Measurements from ENCODE around the gene AFF3. TPM values are rescaled to one million over a fixed set of nuclear protein-coding genes. Genes with fewer than 3 reads are reported as not detected.

AFF3 gene
- total and polyA plus RNA-seq, 10 of the 15 experiments (the other 5 are each of a cell fraction or from before 2014, with no cell fraction given), result 0.26 to 5.5 (median 3.0) TPM

GRCh38 chr2:99622534-99622933, 519.9 kb downstream of the AFF3 start:
- SMC1A ChIA-PET (ENCODE audit: uncharacterized antibody, unreplicated experiment), result no interaction called here
- CTCF ChIA-PET, result interaction anchor here (1.1 kb wide), 1 partner anchor 63 kb away, joined by 3 read pairs; no protein-coding TSS in a partner anchor
- Histone ChIP-seq H3K36me3 (ENCODE audit: control insufficient read depth in 2 of 2, insufficient read depth in 2 of 2, low read length in 1 of 2) (no peaks in the 10 kb centered on the region), H4K20me1 (ENCODE audit: control insufficient read depth, insufficient read depth) (no peaks in the 10 kb centered on the region), H3K79me2 (ENCODE audit: control insufficient read depth, insufficient read depth, low read length) (no peaks in the 10 kb centered on the region), H3K27me3 (replicated peaks in 1 of 2; ENCODE audit: control insufficient read depth in 2 of 2, insufficient read depth in 2 of 2, low read length in 1 of 2) (no peaks in the 10 kb centered on the region), H2AFZ (ENCODE audit: control insufficient read depth, low read depth, low read length) (no peak overlapping the region), H3K4me1 (ENCODE audit: control insufficient read depth, insufficient read depth, low read length) (no peaks in the 10 kb centered on the region), H3K27ac (ENCODE audit: control insufficient read depth, insufficient read depth) (no peak overlapping the region), H3K9ac (ENCODE audit: control insufficient read depth, insufficient read depth, low read length) (no peak overlapping the region), H3K9me3 (replicated peaks; ENCODE audit: control insufficient read depth, insufficient read depth, low read length) (no peaks in the 10 kb centered on the region), H3K4me3 (no peak overlapping the region), H3K4me2 (ENCODE audit: control insufficient read depth, insufficient read depth) (no peak overlapping the region)
- RAD21 ChIA-PET (ENCODE audit: unreplicated experiment), result no interaction called here
- POLR2A ChIA-PET, result no interaction called here
- TF ChIP-seq HDAC2 (IDR thresholded peaks at IDR 0.05) (no peak), CBX5 (IDR thresholded peaks at IDR 0.05; ENCODE audit: low read depth) (no peak), CHD2 (IDR thresholded peaks at IDR 0.05; ENCODE audit: borderline replicate concordance, low read depth, low read length) (no peak), USF1 (IDR thresholded peaks at IDR 0.05; ENCODE audit: borderline replicate concordance, extremely low read length, insufficient read depth, low read depth, low read length) (no peak), PKNOX1 (IDR thresholded peaks at IDR 0.05) (no peak), CHD1 (IDR thresholded peaks at IDR 0.05; ENCODE audit: low read depth, low read length) (no peak), TCF7 (IDR thresholded peaks at IDR 0.05; ENCODE audit: borderline replicate concordance) (no peak)
- WGBS (ENCODE audit: insufficient coverage, insufficient replicate concordance, low lambda C conversion rate, missing lambda C conversion rate), result 18% methylated on average over 6 of the region's 6 CpGs
- no TSS peak for BruUV-seq (replicated peaks)
- DNase-seq (ENCODE audit: low read depth, low spot score), result no peak
- no peak for ATAC-seq
- no peak for FAIRE-seq
- intact Hi-C loops (cut with micrococcal nuclease; ENCODE audit: unreplicated experiment), result no loop called here
- in situ Hi-C loops (cut with MboI), result no loop called here

Measured in GM12878 (cell line).